Measurements from ENCODE around the gene TPCN2.

- TF ChIP-seq, protein P1, sequence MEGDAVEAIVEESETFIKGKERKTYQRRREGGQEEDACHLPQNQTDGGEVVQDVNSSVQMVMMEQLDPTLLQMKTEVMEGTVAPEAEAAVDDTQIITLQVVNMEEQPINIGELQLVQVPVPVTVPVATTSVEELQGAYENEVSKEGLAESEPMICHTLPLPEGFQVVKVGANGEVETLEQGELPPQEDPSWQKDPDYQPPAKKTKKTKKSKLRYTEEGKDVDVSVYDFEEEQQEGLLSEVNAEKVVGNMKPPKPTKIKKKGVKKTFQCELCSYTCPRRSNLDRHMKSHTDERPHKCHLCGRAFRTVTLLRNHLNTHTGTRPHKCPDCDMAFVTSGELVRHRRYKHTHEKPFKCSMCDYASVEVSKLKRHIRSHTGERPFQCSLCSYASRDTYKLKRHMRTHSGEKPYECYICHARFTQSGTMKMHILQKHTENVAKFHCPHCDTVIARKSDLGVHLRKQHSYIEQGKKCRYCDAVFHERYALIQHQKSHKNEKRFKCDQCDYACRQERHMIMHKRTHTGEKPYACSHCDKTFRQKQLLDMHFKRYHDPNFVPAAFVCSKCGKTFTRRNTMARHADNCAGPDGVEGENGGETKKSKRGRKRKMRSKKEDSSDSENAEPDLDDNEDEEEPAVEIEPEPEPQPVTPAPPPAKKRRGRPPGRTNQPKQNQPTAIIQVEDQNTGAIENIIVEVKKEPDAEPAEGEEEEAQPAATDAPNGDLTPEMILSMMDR (IDR thresholded peaks at IDR 0.05) = no peak
- TF ChIP-seq POLR2A (IDR thresholded peaks at IDR 0.05) = no peak
Observed at GRCh38 chr11:69167916-69168691, 119.4 kb downstream of the TPCN2 start.
